ENCODE results near the gene CCDC93. TPM values are rescaled to one million over a fixed set of nuclear protein-coding genes. Genes with fewer than 3 reads are reported as not detected.

CCDC93 gene
- total RNA-seq, 1 donor from 2014 or later, result 39.1 TPM

- no peak overlapping the region for H3K27ac Mint-ChIP-seq (ENCODE audit: unreplicated experiment)
- no peak overlapping the region for H3K4me3 Mint-ChIP-seq
These were observed 35.4 kb upstream of the CCDC93 start for GRCh38 chr2:118049140-118049815.

GRCh38 chr2:118048401-118048800 is 34.5 kb upstream of the CCDC93 start:
- Mint-ChIP-seq H3K27me3 (ENCODE audit: low read depth) (peaks cover 46% of the 10 kb centered on the region), H3K4me1 (peaks cover 11% of the 10 kb centered on the region), H3K36me3 (ENCODE audit: low read depth) (no peaks in the 10 kb centered on the region), H3K4me3 (no peak overlapping the region), H3K9me3 (no peaks in the 10 kb centered on the region), H3K27ac (ENCODE audit: unreplicated experiment) (no peak overlapping the region)
- no peak for DNase-seq (ENCODE audit: low read depth, low spot score)
- TF ChIP-seq CTCF (conservative IDR thresholded peaks at IDR 0.05), result no peak

More at GRCh38 chr2:118049140-118049815, 35.4 kb upstream of the CCDC93 start:
- Mint-ChIP-seq H3K4me1 (peaks cover 11% of the 10 kb centered on the region), H3K9me3 (no peaks in the 10 kb centered on the region), H3K27me3 (ENCODE audit: low read depth) (peaks cover 39% of the 10 kb centered on the region), H3K36me3 (ENCODE audit: low read depth) (no peaks in the 10 kb centered on the region)
- DNase-seq (ENCODE audit: low read depth, low spot score), result no peak
- TF ChIP-seq CTCF (conservative IDR thresholded peaks at IDR 0.05), result no peak

- peaks cover 54% of the 10 kb centered on the region for H3K27me3 Mint-ChIP-seq (ENCODE audit: low read depth)
- no peaks in the 10 kb centered on the region for H3K36me3 Mint-ChIP-seq (ENCODE audit: low read depth)
- TF ChIP-seq CTCF (conservative IDR thresholded peaks at IDR 0.05), result no peak
- H3K9me3 Mint-ChIP-seq, result no peaks in the 10 kb centered on the region
- H3K4me1 Mint-ChIP-seq, result peaks cover 11% of the 10 kb centered on the region
- DNase-seq (ENCODE audit: low read depth, low spot score), result no peak
- no peak overlapping the region for H3K27ac Mint-ChIP-seq (ENCODE audit: unreplicated experiment)
- H3K4me3 Mint-ChIP-seq, result no peak overlapping the region
These were observed 33.5 kb upstream of the CCDC93 start for GRCh38 chr2:118047380-118047826.

- Mint-ChIP-seq H3K27ac (ENCODE audit: unreplicated experiment) (no peak overlapping the region), H3K36me3 (ENCODE audit: low read depth) (no peaks in the 10 kb centered on the region), H3K27me3 (ENCODE audit: low read depth) (peaks cover 55% of the 10 kb centered on the region), H3K9me3 (no peaks in the 10 kb centered on the region), H3K4me3 (no peak overlapping the region), H3K4me1 (peaks cover 8% of the 10 kb centered on the region)
- TF ChIP-seq CTCF (conservative IDR thresholded peaks at IDR 0.05), result peak; percentile 76
- DNase-seq (ENCODE audit: low read depth, low spot score), result no peak
These were observed 32.9 kb upstream of the CCDC93 start for GRCh38 chr2:118046634-118047210.

- Mint-ChIP-seq H3K9me3 (no peaks in the 10 kb centered on the region), H3K27me3 (ENCODE audit: low read depth) (peaks cover 60% of the 10 kb centered on the region), H3K36me3 (ENCODE audit: low read depth) (no peaks in the 10 kb centered on the region), H3K4me1 (peaks cover 6% of the 10 kb centered on the region), H3K27ac (ENCODE audit: unreplicated experiment) (no peak overlapping the region), H3K4me3 (no peak overlapping the region)
- no peak for TF ChIP-seq CTCF (conservative IDR thresholded peaks at IDR 0.05)
- DNase-seq (ENCODE audit: low read depth, low spot score), result no peak
These were observed 31.4 kb upstream of the CCDC93 start for GRCh38 chr2:118045286-118045685.
